ENCODE data around the gene GABPB1.

Gene GABPB1

GRCh38 chr15:50247819-50248655 lies 107.0 kb downstream of the GABPB1 start:
- Histone ChIP-seq H3K4me1 (ENCODE audit: control insufficient read depth, insufficient read depth, low read length) (no peaks in the 10 kb centered on the region), H3K27me3 (ENCODE audit: control insufficient read depth, insufficient read depth, low read length, poor library complexity, severe bottlenecking) (no peaks in the 10 kb centered on the region), H3K9me3 (ENCODE audit: control insufficient read depth, low read length) (no peaks in the 10 kb centered on the region), H3K27ac (ENCODE audit: insufficient read depth, low read depth, low read length, poor library complexity, severe bottlenecking) (no peak overlapping the region), H3K36me3 (ENCODE audit: control insufficient read depth, insufficient read depth, low read length) (no peaks in the 10 kb centered on the region), H3K4me3 (ENCODE audit: insufficient read depth, low read depth, low read length) (no peak overlapping the region)
- 92 to 93% methylated on average over 13 to 14 of the region's 14 CpGs for WGBS, 2 experiments

DNA sequence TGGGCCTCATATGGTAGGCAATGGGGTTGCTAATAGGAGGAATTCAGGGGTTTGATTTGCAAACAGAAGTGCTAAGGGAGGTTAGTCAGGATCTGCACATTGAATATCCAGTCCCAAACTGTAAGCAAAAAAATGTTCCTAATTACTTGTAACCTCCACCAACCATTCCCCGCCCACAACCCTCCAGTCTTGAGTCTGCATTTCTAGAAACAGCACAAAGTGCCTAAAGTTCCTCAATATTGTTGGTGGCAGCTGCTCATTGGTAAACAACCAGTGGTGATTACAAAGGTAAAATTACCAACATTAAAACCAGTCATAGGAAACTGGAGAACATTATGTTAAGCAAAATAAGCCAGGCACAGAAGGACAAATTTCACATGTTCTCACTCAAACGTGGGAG lies 108.4 kb downstream of the GABPB1 start:
- H3K36me3 ChIP-seq (ENCODE audit: control insufficient read depth, insufficient read depth, low read length), result no peaks in the 10 kb centered on the region
- WGBS, 2 experiments, result 94 to 100% methylated on average over 2 of the region's 2 CpGs
- H3K9me3 ChIP-seq (ENCODE audit: control insufficient read depth, low read length), result no peaks in the 10 kb centered on the region
- no peak overlapping the region for H3K27ac ChIP-seq (ENCODE audit: insufficient read depth, low read depth, low read length, poor library complexity, severe bottlenecking)
- H3K27me3 ChIP-seq (ENCODE audit: control insufficient read depth, insufficient read depth, low read length, poor library complexity, severe bottlenecking), result no peaks in the 10 kb centered on the region
- H3K4me1 ChIP-seq (ENCODE audit: control insufficient read depth, insufficient read depth, low read length), result no peaks in the 10 kb centered on the region
- no peak overlapping the region for H3K4me3 ChIP-seq (ENCODE audit: insufficient read depth, low read depth, low read length)

DNA sequence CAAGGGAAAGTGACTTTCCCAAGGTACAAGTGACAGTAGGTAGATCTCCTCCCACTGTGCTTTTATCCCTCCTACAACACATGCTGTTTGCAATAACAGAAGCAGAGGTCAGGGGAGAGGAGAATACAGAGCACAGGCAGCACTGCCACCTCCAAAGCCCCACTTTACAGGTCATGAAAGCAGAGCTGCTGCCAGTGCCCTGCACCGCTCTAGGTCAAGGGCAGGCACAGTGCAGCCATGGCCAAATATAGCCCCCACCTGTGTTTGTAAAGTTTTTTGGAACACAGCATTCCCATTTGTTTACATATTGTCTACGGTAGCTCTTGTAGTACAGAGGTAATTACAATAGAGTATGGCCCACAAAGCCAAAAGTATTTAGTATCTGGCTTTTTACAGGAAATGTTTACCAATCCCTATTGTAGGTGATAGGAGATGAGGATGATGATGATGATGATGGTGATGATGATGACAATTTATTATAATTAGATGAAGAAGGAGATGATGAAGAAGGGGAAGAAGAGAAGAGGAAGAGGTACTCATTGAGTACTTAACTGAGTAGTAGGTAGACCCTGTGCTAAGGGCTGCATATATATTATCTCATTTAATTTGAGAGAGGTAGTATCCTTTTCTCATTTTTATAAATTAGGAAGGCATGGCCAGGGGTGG lies 109.9 kb downstream of the GABPB1 start:
- Histone ChIP-seq H3K9me3 (ENCODE audit: control insufficient read depth, low read length) (no peaks in the 10 kb centered on the region), H3K4me1 (ENCODE audit: control insufficient read depth, insufficient read depth, low read length) (no peaks in the 10 kb centered on the region), H3K27me3 (ENCODE audit: control insufficient read depth, insufficient read depth, low read length, poor library complexity, severe bottlenecking) (no peaks in the 10 kb centered on the region), H3K36me3 (ENCODE audit: control insufficient read depth, insufficient read depth, low read length) (no peaks in the 10 kb centered on the region), H3K4me3 (ENCODE audit: insufficient read depth, low read depth, low read length) (no peak overlapping the region), H3K27ac (ENCODE audit: insufficient read depth, low read depth, low read length, poor library complexity, severe bottlenecking) (no peak overlapping the region)
- WGBS, 2 experiments, result 92 to 97% methylated on average over 2 of the region's 2 CpGs

- Histone ChIP-seq H3K9me3 (ENCODE audit: control insufficient read depth, low read length) (no peaks in the 10 kb centered on the region), H3K27me3 (ENCODE audit: control insufficient read depth, insufficient read depth, low read length, poor library complexity, severe bottlenecking) (no peaks in the 10 kb centered on the region), H3K36me3 (ENCODE audit: control insufficient read depth, insufficient read depth, low read length) (no peaks in the 10 kb centered on the region), H3K4me1 (ENCODE audit: control insufficient read depth, insufficient read depth, low read length) (no peaks in the 10 kb centered on the region), H3K4me3 (ENCODE audit: insufficient read depth, low read depth, low read length) (no peak overlapping the region), H3K27ac (ENCODE audit: insufficient read depth, low read depth, low read length, poor library complexity, severe bottlenecking) (no peak overlapping the region)
- WGBS, 2 experiments, result 96% methylated on average over 1 of the region's 1 CpG
Observed at GRCh38 chr15:50244153-50244552, 110.8 kb downstream of the GABPB1 start.

GRCh38 chr15:50241684-50242450 lies 113.1 kb downstream of the GABPB1 start:
- Histone ChIP-seq H3K9me3 (ENCODE audit: control insufficient read depth, low read length) (no peaks in the 10 kb centered on the region), H3K27me3 (ENCODE audit: control insufficient read depth, insufficient read depth, low read length, poor library complexity, severe bottlenecking) (no peaks in the 10 kb centered on the region), H3K4me1 (ENCODE audit: control insufficient read depth, insufficient read depth, low read length) (no peaks in the 10 kb centered on the region), H3K4me3 (ENCODE audit: insufficient read depth, low read depth, low read length) (no peak overlapping the region), H3K36me3 (ENCODE audit: control insufficient read depth, insufficient read depth, low read length) (no peaks in the 10 kb centered on the region), H3K27ac (ENCODE audit: insufficient read depth, low read depth, low read length, poor library complexity, severe bottlenecking) (no peak overlapping the region)
- WGBS, 2 experiments, result 88 to 93% methylated on average over 5 of the region's 5 CpGs

DNA sequence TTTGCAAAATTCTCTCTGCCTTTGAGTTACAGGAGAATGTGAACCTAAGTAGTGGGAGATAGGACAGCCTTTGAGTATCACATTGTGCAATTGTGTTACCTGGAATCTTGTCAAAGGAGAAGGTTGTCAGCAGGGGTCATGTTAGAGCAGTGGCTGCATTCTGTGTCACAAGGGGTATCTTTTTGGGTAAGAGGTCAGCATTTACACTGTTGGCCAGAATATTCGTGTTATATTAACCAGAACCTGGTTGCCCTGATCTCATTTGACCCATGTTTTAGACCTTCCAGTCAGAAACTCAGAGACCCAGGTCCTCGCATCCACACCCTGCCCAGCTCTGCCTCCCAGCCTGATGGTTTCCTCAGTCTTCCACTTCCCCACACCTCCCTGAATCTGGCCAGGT lies 116.7 kb downstream of the GABPB1 start:
- H3K4me3 ChIP-seq (ENCODE audit: insufficient read depth, low read depth, low read length), result no peak overlapping the region
- H3K36me3 ChIP-seq (ENCODE audit: control insufficient read depth, insufficient read depth, low read length), result no peaks in the 10 kb centered on the region
- H3K27me3 ChIP-seq (ENCODE audit: control insufficient read depth, insufficient read depth, low read length, poor library complexity, severe bottlenecking), result no peaks in the 10 kb centered on the region
- H3K27ac ChIP-seq (ENCODE audit: insufficient read depth, low read depth, low read length, poor library complexity, severe bottlenecking), result no peak overlapping the region
- no peaks in the 10 kb centered on the region for H3K9me3 ChIP-seq (ENCODE audit: control insufficient read depth, low read length)
- 93 to 99% methylated on average over 2 of the region's 2 CpGs for WGBS, 2 experiments
- no peaks in the 10 kb centered on the region for H3K4me1 ChIP-seq (ENCODE audit: control insufficient read depth, insufficient read depth, low read length)

- Histone ChIP-seq H3K36me3 (ENCODE audit: control insufficient read depth, insufficient read depth, low read length) (no peaks in the 10 kb centered on the region), H3K9me3 (ENCODE audit: control insufficient read depth, low read length) (no peaks in the 10 kb centered on the region), H3K4me1 (ENCODE audit: control insufficient read depth, insufficient read depth, low read length) (no peaks in the 10 kb centered on the region), H3K27me3 (ENCODE audit: control insufficient read depth, insufficient read depth, low read length, poor library complexity, severe bottlenecking) (no peaks in the 10 kb centered on the region), H3K4me3 (ENCODE audit: insufficient read depth, low read depth, low read length) (no peak overlapping the region), H3K27ac (ENCODE audit: insufficient read depth, low read depth, low read length, poor library complexity, severe bottlenecking) (no peak overlapping the region)
- 89 to 97% methylated on average over 9 of the region's 9 CpGs for WGBS, 2 experiments
Observed at GRCh38 chr15:50236433-50236832, 118.6 kb downstream of the GABPB1 start.

DNA sequence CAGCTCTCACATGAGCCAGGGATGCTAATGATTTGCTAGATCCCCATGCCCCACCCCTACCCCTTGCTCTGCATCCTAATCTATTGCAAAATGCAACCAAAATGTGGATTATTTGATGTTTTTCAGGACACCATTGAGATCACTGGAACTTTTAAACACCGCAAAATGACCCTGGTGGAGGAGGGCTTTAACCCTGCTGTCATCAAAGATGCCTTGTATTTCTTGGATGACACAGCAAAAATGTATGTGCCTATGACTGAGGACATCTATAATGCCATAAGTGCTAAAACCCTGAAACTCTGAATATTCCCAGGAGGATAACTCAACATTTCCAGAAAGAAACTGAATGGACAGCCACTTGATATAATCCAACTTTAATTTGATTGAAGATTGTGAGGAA lies 119.2 kb downstream of the GABPB1 start:
- Histone ChIP-seq H3K9me3 (ENCODE audit: control insufficient read depth, low read length) (no peaks in the 10 kb centered on the region), H3K36me3 (ENCODE audit: control insufficient read depth, insufficient read depth, low read length) (no peaks in the 10 kb centered on the region), H3K4me1 (ENCODE audit: control insufficient read depth, insufficient read depth, low read length) (no peaks in the 10 kb centered on the region), H3K27me3 (ENCODE audit: control insufficient read depth, insufficient read depth, low read length, poor library complexity, severe bottlenecking) (no peaks in the 10 kb centered on the region), H3K27ac (ENCODE audit: insufficient read depth, low read depth, low read length, poor library complexity, severe bottlenecking) (no peak overlapping the region), H3K4me3 (ENCODE audit: insufficient read depth, low read depth, low read length) (no peak overlapping the region)
- WGBS, 2 experiments, result 93 to 96% methylated on average over 1 of the region's 1 CpG

DNA sequence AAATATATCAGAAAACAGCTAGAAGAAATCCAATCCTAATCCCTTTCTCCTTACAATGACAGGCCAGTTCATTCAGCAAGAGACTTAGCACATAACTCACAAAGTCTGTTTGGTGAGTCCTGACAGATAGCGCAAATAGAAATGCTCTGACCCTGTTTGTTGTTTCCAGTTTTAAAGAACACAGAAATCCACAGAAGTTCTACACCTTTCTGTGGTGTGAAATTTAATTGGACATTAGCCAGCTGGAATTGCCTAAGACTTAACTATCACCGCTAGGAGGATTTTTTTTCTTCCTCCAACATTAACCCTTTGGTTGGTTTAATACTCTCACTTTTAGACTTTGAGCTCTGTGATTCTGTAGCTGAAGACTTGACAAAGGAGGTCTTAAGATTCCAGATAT lies 120.2 kb downstream of the GABPB1 start:
- Histone ChIP-seq H3K4me1 (ENCODE audit: control insufficient read depth, insufficient read depth, low read length) (no peaks in the 10 kb centered on the region), H3K27me3 (ENCODE audit: control insufficient read depth, insufficient read depth, low read length, poor library complexity, severe bottlenecking) (no peaks in the 10 kb centered on the region), H3K27ac (ENCODE audit: insufficient read depth, low read depth, low read length, poor library complexity, severe bottlenecking) (no peak overlapping the region), H3K4me3 (ENCODE audit: insufficient read depth, low read depth, low read length) (no peak overlapping the region), H3K9me3 (ENCODE audit: control insufficient read depth, low read length) (no peaks in the 10 kb centered on the region), H3K36me3 (ENCODE audit: control insufficient read depth, insufficient read depth, low read length) (no peaks in the 10 kb centered on the region)
- WGBS, 2 experiments, result 100% methylated on average over 1 to 2 of the region's 2 CpGs

- H3K4me1 ChIP-seq (ENCODE audit: control insufficient read depth, insufficient read depth, low read length), result no peaks in the 10 kb centered on the region
- H3K4me3 ChIP-seq (ENCODE audit: insufficient read depth, low read depth, low read length), result no peak overlapping the region
- no peak overlapping the region for H3K27ac ChIP-seq (ENCODE audit: insufficient read depth, low read depth, low read length, poor library complexity, severe bottlenecking)
- H3K36me3 ChIP-seq (ENCODE audit: control insufficient read depth, insufficient read depth, low read length), result no peaks in the 10 kb centered on the region
- no peaks in the 10 kb centered on the region for H3K27me3 ChIP-seq (ENCODE audit: control insufficient read depth, insufficient read depth, low read length, poor library complexity, severe bottlenecking)
- H3K9me3 ChIP-seq (ENCODE audit: control insufficient read depth, low read length), result no peaks in the 10 kb centered on the region
Observed at GRCh38 chr15:50233192-50233736, 121.7 kb downstream of the GABPB1 start.
